ENCODE data around the gene MAPK9. TPM values are rescaled to one million over a fixed set of nuclear protein-coding genes. Genes with fewer than 3 reads are reported as not detected.

MAPK9 gene
- polyA plus RNA-seq, 1 donor from 2014 or later = 19.4 TPM

- H3K36me3 Mint-ChIP-seq = peaks cover 44% of the 10 kb centered on the region
- no peaks in the 10 kb centered on the region for H3K27me3 Mint-ChIP-seq
- no peak overlapping the region for H3K4me3 Mint-ChIP-seq
- no peaks in the 10 kb centered on the region for H3K4me1 Mint-ChIP-seq
- H3K27ac Mint-ChIP-seq = no peak overlapping the region
- peaks cover 6 to 24% (median 23%) of the 10 kb centered on the region in 3 donors for H3K9me3 Mint-ChIP-seq
These were observed 40.0 kb downstream of the MAPK9 start for GRCh38 chr5:180251887-180252286.

GRCh38 chr5:180251141-180251540 lies 40.7 kb downstream of the MAPK9 start:
- H3K27me3 Mint-ChIP-seq = no peaks in the 10 kb centered on the region
- no peaks in the 10 kb centered on the region for H3K4me1 Mint-ChIP-seq
- H3K36me3 Mint-ChIP-seq = peaks cover 47% of the 10 kb centered on the region
- H3K4me3 Mint-ChIP-seq = no peak overlapping the region
- peaks cover 11 to 28% (median 27%) of the 10 kb centered on the region in 3 donors for H3K9me3 Mint-ChIP-seq
- H3K27ac Mint-ChIP-seq = no peak overlapping the region

DNA sequence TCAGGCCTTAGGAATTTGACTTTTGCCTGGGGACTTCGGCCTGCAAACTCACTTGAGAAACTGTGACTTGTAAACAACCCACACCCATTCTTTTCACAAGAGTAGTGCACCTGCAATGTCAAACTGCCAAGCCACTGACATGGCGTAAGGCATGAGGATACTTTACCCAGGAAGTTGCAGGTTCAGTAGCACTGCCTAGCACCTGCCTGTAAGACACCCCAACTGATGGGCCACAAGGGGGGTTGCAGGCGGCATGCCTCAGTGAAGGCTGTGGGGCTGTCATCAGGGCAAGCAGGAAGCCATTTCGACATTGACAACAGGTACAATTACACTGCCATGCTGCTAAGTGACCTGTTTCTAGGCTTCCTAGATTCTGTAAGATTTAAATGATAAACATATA lies 41.6 kb downstream of the MAPK9 start:
- H3K9me3 Mint-ChIP-seq = peaks cover 9 to 27% (median 24%) of the 10 kb centered on the region in 3 donors
- peaks cover 43% of the 10 kb centered on the region for H3K36me3 Mint-ChIP-seq
- no peak overlapping the region for H3K4me3 Mint-ChIP-seq
- H3K27me3 Mint-ChIP-seq = no peaks in the 10 kb centered on the region
- H3K4me1 Mint-ChIP-seq = no peaks in the 10 kb centered on the region
- H3K27ac Mint-ChIP-seq = no peak overlapping the region

- Mint-ChIP-seq H3K4me1 (peaks cover 0 to 4% (median 0%) of the 10 kb centered on the region in 3 donors), H3K27ac (no peak overlapping the region), H3K4me3 (no peak overlapping the region), H3K36me3 (peaks cover 56% of the 10 kb centered on the region), H3K9me3 (peaks cover 12 to 13% (median 12%) of the 10 kb centered on the region in 3 donors), H3K27me3 (no peaks in the 10 kb centered on the region)
These were observed 50.3 kb downstream of the MAPK9 start for GRCh38 chr5:180241600-180241999.

DNA sequence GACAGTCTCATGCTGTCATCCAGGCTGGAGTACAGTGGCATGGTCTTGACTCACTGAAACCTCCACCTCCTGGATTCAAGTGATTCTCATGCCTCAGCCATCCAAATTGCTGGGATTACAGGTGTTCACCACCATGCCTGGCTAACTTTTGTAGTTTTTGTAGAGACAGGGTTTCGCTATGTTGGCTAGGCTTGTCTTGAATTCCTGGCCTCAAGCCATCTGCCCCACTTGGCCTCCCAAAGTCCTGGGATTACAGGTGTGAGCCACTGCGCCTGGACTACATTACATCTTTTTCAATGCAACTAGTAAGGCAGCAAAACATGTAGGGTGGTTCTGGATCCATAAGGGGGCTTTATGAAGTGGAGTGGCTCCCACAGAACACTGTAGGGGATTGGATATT lies 53.3 kb downstream of the MAPK9 start:
- Mint-ChIP-seq H3K27me3 (no peaks in the 10 kb centered on the region), H3K4me1 (peaks cover 0 to 2% (median 0%) of the 10 kb centered on the region in 3 donors), H3K9me3 (peaks cover 6 to 17% (median 13%) of the 10 kb centered on the region in 3 donors), H3K36me3 (peaks cover 64% of the 10 kb centered on the region), H3K27ac (no peak overlapping the region), H3K4me3 (no peak overlapping the region)

- Mint-ChIP-seq H3K4me3 (no peak overlapping the region), H3K36me3 (peaks cover 57% of the 10 kb centered on the region), H3K27me3 (no peaks in the 10 kb centered on the region), H3K27ac (no peak overlapping the region), H3K9me3 (peaks cover 5 to 11% (median 10%) of the 10 kb centered on the region in 3 donors), H3K4me1 (peaks cover 0 to under 1% (median 0%) of the 10 kb centered on the region in 3 donors)
These were observed 56.0 kb downstream of the MAPK9 start for GRCh38 chr5:180235846-180236245.

- Mint-ChIP-seq H3K27ac (no peak overlapping the region), H3K36me3 (peaks cover 57% of the 10 kb centered on the region), H3K4me3 (no peak overlapping the region), H3K27me3 (no peaks in the 10 kb centered on the region), H3K9me3 (peaks cover 8 to 11% (median 10%) of the 10 kb centered on the region in 3 donors), H3K4me1 (no peaks in the 10 kb centered on the region)
These were observed 56.8 kb downstream of the MAPK9 start for GRCh38 chr5:180235077-180235476.

GRCh38 chr5:180234271-180234670 lies 57.6 kb downstream of the MAPK9 start:
- Mint-ChIP-seq H3K27me3 (no peaks in the 10 kb centered on the region), H3K36me3 (peaks cover 50% of the 10 kb centered on the region), H3K4me1 (no peaks in the 10 kb centered on the region), H3K27ac (no peak overlapping the region), H3K4me3 (no peak overlapping the region), H3K9me3 (peaks cover 10 to 11% (median 10%) of the 10 kb centered on the region in 3 donors)

DNA sequence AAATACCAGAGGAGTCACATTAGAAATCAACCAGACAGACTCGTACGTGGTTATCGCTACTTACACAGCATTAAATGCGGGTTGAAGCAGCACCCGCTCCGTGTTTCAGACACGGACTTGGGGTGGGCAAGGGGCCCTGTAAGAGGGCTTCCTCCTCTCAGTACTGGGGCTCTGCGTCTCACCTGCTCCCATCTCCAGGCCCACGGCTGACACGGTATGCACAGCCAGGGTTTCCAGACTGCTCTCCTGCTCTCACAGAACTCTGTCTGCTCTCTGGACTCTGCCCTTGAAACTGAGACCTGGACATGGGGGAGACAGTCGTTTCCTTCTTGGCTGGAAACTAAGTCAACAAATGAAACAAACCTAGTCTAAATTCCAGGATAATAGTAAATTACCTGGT lies 58.2 kb downstream of the MAPK9 start:
- peaks cover 49% of the 10 kb centered on the region for H3K36me3 Mint-ChIP-seq
- no peak overlapping the region for H3K4me3 Mint-ChIP-seq
- H3K27me3 Mint-ChIP-seq = no peaks in the 10 kb centered on the region
- H3K27ac Mint-ChIP-seq = no peak overlapping the region
- H3K9me3 Mint-ChIP-seq = peaks cover 10 to 11% (median 11%) of the 10 kb centered on the region in 3 donors
- H3K4me1 Mint-ChIP-seq = no peaks in the 10 kb centered on the region

DNA sequence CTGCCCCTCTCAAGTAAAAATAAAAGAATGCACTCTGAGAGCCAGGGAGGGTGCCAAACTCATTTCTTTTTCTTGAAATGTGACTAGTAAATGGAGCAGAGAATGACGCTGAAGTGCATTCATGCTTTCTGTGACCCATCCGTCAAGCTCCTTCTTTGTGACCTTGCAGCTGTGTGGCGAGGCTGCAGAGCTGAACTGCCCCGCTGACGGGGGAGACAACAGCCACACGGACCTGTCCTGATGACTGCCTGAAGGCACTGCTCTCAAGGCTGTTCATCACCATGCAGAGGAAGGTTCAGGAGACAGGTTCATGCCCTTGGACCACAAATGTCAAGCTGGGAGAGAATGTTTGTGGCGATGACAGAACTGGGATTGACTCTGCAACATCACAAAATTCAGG lies 61.9 kb downstream of the MAPK9 start:
- no peaks in the 10 kb centered on the region for H3K27me3 Mint-ChIP-seq
- H3K4me1 Mint-ChIP-seq = no peaks in the 10 kb centered on the region
- no peak overlapping the region for H3K4me3 Mint-ChIP-seq
- H3K27ac Mint-ChIP-seq = no peak overlapping the region
- peaks cover 11 to 30% (median 25%) of the 10 kb centered on the region in 3 donors for H3K9me3 Mint-ChIP-seq
- peaks cover 21% of the 10 kb centered on the region for H3K36me3 Mint-ChIP-seq

DNA sequence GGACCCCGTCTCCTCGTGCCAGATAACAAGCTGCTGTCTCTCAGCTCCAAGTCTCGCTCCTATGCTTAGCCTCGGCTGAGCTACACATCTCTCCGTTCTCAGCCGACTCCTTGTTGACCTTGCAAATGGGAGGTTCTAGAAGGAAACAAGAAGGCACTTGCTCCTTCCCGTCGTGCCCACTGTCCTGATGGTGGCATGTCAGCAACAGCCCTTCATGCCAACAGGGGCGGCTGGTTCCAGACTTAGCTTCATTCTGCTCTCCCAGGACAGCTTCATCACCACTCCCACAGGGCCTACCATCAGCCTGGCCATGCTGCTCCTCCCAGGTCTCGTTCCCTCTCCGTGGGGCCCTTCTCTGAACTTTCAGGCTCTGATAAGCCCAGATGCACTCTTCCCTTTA lies 69.8 kb downstream of the MAPK9 start:
- H3K9me3 Mint-ChIP-seq = peaks cover 13 to 63% (median 60%) of the 10 kb centered on the region in 3 donors

DNA sequence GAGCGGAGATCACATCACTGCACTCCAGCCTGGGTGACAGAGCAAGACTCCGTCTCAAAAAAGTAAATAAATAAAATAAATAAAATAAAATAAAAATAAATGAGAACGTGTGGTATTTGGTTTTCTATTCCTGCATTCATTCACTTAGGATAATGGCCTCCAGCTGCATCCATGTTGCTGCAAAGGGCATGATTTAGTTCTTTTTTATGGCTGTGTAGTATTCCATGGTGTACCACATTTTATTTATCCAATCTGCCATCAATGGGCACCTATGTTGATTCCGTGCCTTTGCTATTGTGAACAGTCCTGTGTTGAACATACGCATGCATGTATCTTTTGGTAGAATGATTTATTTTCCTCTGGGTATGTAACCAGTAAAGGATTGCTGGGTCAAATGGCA lies 74.1 kb downstream of the MAPK9 start:
- H3K9me3 Mint-ChIP-seq = peaks cover 8 to 37% (median 31%) of the 10 kb centered on the region in 3 donors

More for the DNA sequence above, 69.8 kb downstream of the MAPK9 start:
- no peaks in the 10 kb centered on the region for H3K27me3 Mint-ChIP-seq
- peaks cover 4% of the 10 kb centered on the region for H3K36me3 Mint-ChIP-seq
- H3K4me1 Mint-ChIP-seq = no peaks in the 10 kb centered on the region
- H3K27ac Mint-ChIP-seq = no peak overlapping the region
- H3K4me3 Mint-ChIP-seq = no peak overlapping the region

GRCh38 chr5:180216646-180217171 lies 75.2 kb downstream of the MAPK9 start:
- Mint-ChIP-seq H3K4me3 (peak overlapping the region in 1 of 4 donors; percentile 81), H3K36me3 (peaks cover 2% of the 10 kb centered on the region), H3K27me3 (peaks cover 3% of the 10 kb centered on the region), H3K4me1 (peaks cover 0 to 1% (median 0%) of the 10 kb centered on the region in 3 donors), H3K27ac (no peak overlapping the region), H3K9me3 (peaks cover 5 to 29% (median 22%) of the 10 kb centered on the region in 3 donors)

More for the DNA sequence above, 74.1 kb downstream of the MAPK9 start:
- Mint-ChIP-seq H3K27ac (no peak overlapping the region), H3K36me3 (peaks cover 2% of the 10 kb centered on the region), H3K4me3 (no peak overlapping the region), H3K4me1 (no peaks in the 10 kb centered on the region), H3K27me3 (no peaks in the 10 kb centered on the region)

DNA sequence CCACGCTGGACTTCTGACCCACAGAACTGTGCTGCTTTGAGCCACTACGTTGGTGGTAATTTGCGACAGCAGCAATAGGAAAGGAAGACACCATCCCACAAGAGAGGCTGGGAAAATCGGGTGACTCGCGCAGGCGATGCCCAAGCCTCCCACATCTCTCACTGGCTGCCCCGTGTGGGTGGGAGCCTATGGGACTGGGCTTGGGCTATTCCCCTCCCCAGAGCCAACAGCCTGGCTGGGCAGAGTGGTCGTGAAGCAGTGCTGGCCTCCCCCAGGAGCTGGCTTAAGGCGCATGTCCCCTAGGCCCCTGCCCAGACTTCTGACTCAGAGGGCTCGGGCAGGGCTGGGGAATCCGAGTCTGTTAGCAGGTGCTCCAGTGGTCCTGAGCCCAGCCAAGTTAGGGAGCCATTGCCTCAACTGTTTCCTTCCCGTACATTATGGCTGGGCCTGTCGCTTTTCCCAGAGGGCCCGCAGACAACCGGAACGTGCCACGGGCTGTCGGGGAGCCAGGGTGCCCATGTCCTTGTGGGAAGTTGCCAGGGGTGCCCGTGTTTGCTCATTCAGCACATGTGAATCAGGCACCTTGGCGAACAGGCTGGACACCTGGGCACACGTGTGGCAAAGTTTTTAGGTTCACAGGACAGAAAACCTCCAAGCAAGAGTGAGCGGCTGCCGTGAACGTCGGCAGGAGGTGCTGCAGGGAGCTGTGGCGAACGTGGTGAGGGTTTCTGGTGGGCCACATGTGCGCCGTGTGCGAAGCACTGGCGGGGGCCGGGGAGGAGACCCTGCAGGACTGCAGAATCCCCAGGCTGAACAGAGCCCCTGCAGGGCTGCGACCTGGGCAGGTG lies 75.9 kb downstream of the MAPK9 start:
- peaks cover 3% of the 10 kb centered on the region for H3K27me3 Mint-ChIP-seq
- no peak overlapping the region for H3K27ac Mint-ChIP-seq
- no peak overlapping the region for H3K4me3 Mint-ChIP-seq
- peaks cover 0 to 1% (median 0%) of the 10 kb centered on the region in 3 donors for H3K4me1 Mint-ChIP-seq
- peaks cover 2% of the 10 kb centered on the region for H3K36me3 Mint-ChIP-seq
- peaks cover 5 to 29% (median 22%) of the 10 kb centered on the region in 3 donors for H3K9me3 Mint-ChIP-seq

GRCh38 chr5:180214870-180215770 lies 76.8 kb downstream of the MAPK9 start:
- H3K4me1 Mint-ChIP-seq = peaks cover 0 to 1% (median 0%) of the 10 kb centered on the region in 3 donors
- peaks cover 2% of the 10 kb centered on the region for H3K36me3 Mint-ChIP-seq
- peaks cover 5 to 22% (median 21%) of the 10 kb centered on the region in 3 donors for H3K9me3 Mint-ChIP-seq
- no peak overlapping the region for H3K4me3 Mint-ChIP-seq
- H3K27me3 Mint-ChIP-seq = peaks cover 10% of the 10 kb centered on the region
- H3K27ac Mint-ChIP-seq = no peak overlapping the region

All from IgD-negative memory B cell (primary cell).